Skin of body (tissue), 2 donors: ENCODE results near the gene BEAN1. TPM values are rescaled to one million over a fixed set of nuclear protein-coding genes. Genes with fewer than 3 reads are reported as not detected.
A peak's percentile ranks its signal among the peaks of the same experiment; 100 is the strongest.
"Not testable (repeated sequence)": the region's sequence is repeated elsewhere in the genome, so short reads cannot be mapped to it uniquely, and the experiment has no call there.

Experiments used
- DNase-seq: peaks from one replicate; lab custom pipeline; 2025; lab: John Stamatoyannopoulos, UW
- total RNA-seq: library from RNA; depleted of rRNA; stranded (reverse); fragments of >200 nt; gene quantifications from one replicate; pipeline ENCODE4 v1.2.3, GENCODE V29; 2014

BEAN1 gene
- total RNA-seq, 1 donor from 2014 or later = 2.5 TPM

GRCh38 chr16:66484453-66485213 is 57.5 kb downstream of the BEAN1 start:
- no peak for DNase-seq

GRCh38 chr16:66485376-66485775 is 58.3 kb downstream of the BEAN1 start:
- DNase-seq = no peak

GRCh38 chr16:66486199-66486772 is 59.2 kb downstream of the BEAN1 start:
- no peak for DNase-seq

GRCh38 chr16:66486773-66487579 is 59.9 kb downstream of the BEAN1 start:
- peak; percentile 37 for DNase-seq

GRCh38 chr16:66487580-66488275 is 60.6 kb downstream of the BEAN1 start:
- DNase-seq = no peak

- no peak for DNase-seq
Measured at GRCh38 chr16:66488505-66488904, 61.4 kb downstream of the BEAN1 start.

GRCh38 chr16:66489385-66489784 is 62.3 kb downstream of the BEAN1 start:
- no peak for DNase-seq

GRCh38 chr16:66489818-66490217 is 62.7 kb downstream of the BEAN1 start:
- no peak for DNase-seq

GRCh38 chr16:66490774-66491715 is 64.0 kb downstream of the BEAN1 start:
- DNase-seq = no peak

- DNase-seq = no peak
Measured at GRCh38 chr16:66491716-66492064, 64.6 kb downstream of the BEAN1 start.

- DNase-seq = no peak
Measured at GRCh38 chr16:66493490-66494401, 66.7 kb downstream of the BEAN1 start.

- no peak for DNase-seq
Measured at GRCh38 chr16:66494916-66495315, 67.8 kb downstream of the BEAN1 start.

- no peak for DNase-seq
Measured at GRCh38 chr16:66495440-66495839, 68.3 kb downstream of the BEAN1 start.

GRCh38 chr16:66496226-66496625 is 69.1 kb downstream of the BEAN1 start:
- DNase-seq = not testable (repeated sequence)

- DNase-seq = not testable (repeated sequence)
Measured at GRCh38 chr16:66497921-66498320, 70.8 kb downstream of the BEAN1 start.

GRCh38 chr16:66501563-66501962 is 74.5 kb downstream of the BEAN1 start:
- not testable (repeated sequence) for DNase-seq

- no peak for DNase-seq
Measured at GRCh38 chr16:66502020-66502913, 75.2 kb downstream of the BEAN1 start.

GRCh38 chr16:66503030-66503429 is 75.9 kb downstream of the BEAN1 start:
- no peak for DNase-seq

GRCh38 chr16:66503612-66504011 is 76.5 kb downstream of the BEAN1 start:
- no peak for DNase-seq
